Forelimb muscle (tissue), 1 donor: ENCODE results near the gene TBX1. TPM values are rescaled to one million over a fixed set of nuclear protein-coding genes. Genes with fewer than 3 reads are reported as not detected.

Experiments
- DNase-seq: peaks from one replicate; pipeline ENCODE4 v3.0.0-alpha.2; 2013; ENCODE audit warnings: low read depth
- polyA plus RNA-seq: library from polyadenylated mRNA; unstranded; fragments of 120-200 nt; gene quantifications from one replicate; pipeline ENCODE4 v1.2.1, GENCODE V29; 2013; ENCODE audit not compliant: insufficient read length

The TBX1 gene
- polyA plus RNA-seq, 1 donor, result 25.3 TPM

- no peak for DNase-seq
Observed at GRCh38 chr22:19753090-19753842, 7.3 kb upstream of the TBX1 start.

- DNase-seq, result no peak
Observed at GRCh38 chr22:19753996-19754700, 6.4 kb upstream of the TBX1 start.

- DNase-seq, result no peak
Observed at GRCh38 chr22:19754701-19755144, 5.9 kb upstream of the TBX1 start.

- DNase-seq, result no peak
Observed at GRCh38 chr22:19755145-19755710, 5.3 kb upstream of the TBX1 start.

- DNase-seq, result no peak
Observed at GRCh38 chr22:19755722-19756287, 4.8 kb upstream of the TBX1 start.

GRCh38 chr22:19756288-19757128 is 4.1 kb upstream of the TBX1 start:
- no peak for DNase-seq

- no peak for DNase-seq
Observed at GRCh38 chr22:19757140-19757984, 3.2 kb upstream of the TBX1 start.

- DNase-seq, result no peak
Observed at GRCh38 chr22:19757985-19758895, 2.3 kb upstream of the TBX1 start.

- no peak for DNase-seq
Observed at GRCh38 chr22:19758896-19759426, 1.6 kb upstream of the TBX1 start.

- no peak for DNase-seq
Observed at GRCh38 chr22:19759427-19760057, 1.0 kb upstream of the TBX1 start.

- DNase-seq, result no peak
Observed at GRCh38 chr22:19760951-19761724, 560 bp downstream of the TBX1 start.

GRCh38 chr22:19761725-19762567 is 1.4 kb downstream of the TBX1 start:
- no peak for DNase-seq

GRCh38 chr22:19762568-19763457 is 2.2 kb downstream of the TBX1 start:
- DNase-seq, result no peak

GRCh38 chr22:19763458-19764298 is 3.1 kb downstream of the TBX1 start:
- no peak for DNase-seq

- no peak for DNase-seq
Observed at GRCh38 chr22:19764299-19764593, 3.7 kb downstream of the TBX1 start.
